ENCODE measurements around the gene SPACA9.

- TF ChIP-seq CTCF (conservative IDR thresholded peaks at IDR 0.05; ENCODE audit: low read depth, low read length): no peak
- no peak for TF ChIP-seq EZH2 (IDR thresholded peaks at IDR 0.05; ENCODE audit: borderline replicate concordance, low read depth, low read length, poor library complexity, severe bottlenecking)
Observed at GRCh38 chr9:132931178-132931735, 52.6 kb downstream of the SPACA9 start.

All from A673 (cell line).